Esophagus muscularis mucosa (tissue), 4 donors: ENCODE results near the gene GRK5.

Source experiments
- EP300 ChIP-seq: sonication (generic); formaldehyde crosslinking; IDR thresholded peaks from one replicate; pipeline ENCODE4 v1.6.1; 2017; ENCODE audit warnings: antibody characterized with exemption
- POLR2A ChIP-seq: fragments of 450-650 bp; IDR thresholded peaks from one replicate; pipeline ENCODE4 v1.6.1; 2017; ENCODE audit warnings: antibody characterized with exemption, moderate library complexity, mild to moderate bottlenecking, low read depth
- POLR2AphosphoS5 ChIP-seq, 2 donors: sonication (generic); formaldehyde crosslinking; IDR thresholded peaks; one replicate each; pipeline ENCODE4 v1.6.1; 2017; ENCODE audit warnings: antibody characterized with exemption in 2 of 2
- TF ChIP-seq, protein P1 (sequence below), 3 experiments: fragments of 200-600 bp in 2 of 3; fragments of 450-650 bp in 1 of 3; sonication (generic) in 2 of 3; IDR thresholded peaks; one replicate each; pipeline ENCODE4 v1.5.1; 2017 to 2019; ENCODE audit warnings: antibody characterized with exemption in 3 of 3, mild to moderate bottlenecking in 2 of 3, moderate library complexity in 1 of 3

- TF ChIP-seq, protein P1, sequence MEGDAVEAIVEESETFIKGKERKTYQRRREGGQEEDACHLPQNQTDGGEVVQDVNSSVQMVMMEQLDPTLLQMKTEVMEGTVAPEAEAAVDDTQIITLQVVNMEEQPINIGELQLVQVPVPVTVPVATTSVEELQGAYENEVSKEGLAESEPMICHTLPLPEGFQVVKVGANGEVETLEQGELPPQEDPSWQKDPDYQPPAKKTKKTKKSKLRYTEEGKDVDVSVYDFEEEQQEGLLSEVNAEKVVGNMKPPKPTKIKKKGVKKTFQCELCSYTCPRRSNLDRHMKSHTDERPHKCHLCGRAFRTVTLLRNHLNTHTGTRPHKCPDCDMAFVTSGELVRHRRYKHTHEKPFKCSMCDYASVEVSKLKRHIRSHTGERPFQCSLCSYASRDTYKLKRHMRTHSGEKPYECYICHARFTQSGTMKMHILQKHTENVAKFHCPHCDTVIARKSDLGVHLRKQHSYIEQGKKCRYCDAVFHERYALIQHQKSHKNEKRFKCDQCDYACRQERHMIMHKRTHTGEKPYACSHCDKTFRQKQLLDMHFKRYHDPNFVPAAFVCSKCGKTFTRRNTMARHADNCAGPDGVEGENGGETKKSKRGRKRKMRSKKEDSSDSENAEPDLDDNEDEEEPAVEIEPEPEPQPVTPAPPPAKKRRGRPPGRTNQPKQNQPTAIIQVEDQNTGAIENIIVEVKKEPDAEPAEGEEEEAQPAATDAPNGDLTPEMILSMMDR (IDR thresholded peaks at IDR 0.05) = no peak
- TF ChIP-seq POLR2AphosphoS5 (IDR thresholded peaks at IDR 0.05) (no peak), EP300 (no peak), POLR2A (no peak)
Observed at GRCh38 chr10:119406601-119407253, 199.4 kb downstream of the GRK5 start.
